Endothelial cell of umbilical vein (primary cell): ENCODE measurements around the gene RNF145.

ENCODE experiments used
- CTCF ChIP-seq, 2 donors: IDR thresholded peaks; 1 replicate in 1 of 2; 2 replicates in 1 of 2; pipeline ENCODE4 v1.5.1; 2011; ENCODE audit warnings: low read length in 2 of 2, mild to moderate bottlenecking in 2 of 2, moderate library complexity in 2 of 2, control low read depth in 1 of 2, inconsistent platforms in 1 of 2, low read depth in 1 of 2; ENCODE audit not compliant: insufficient read depth in 1 of 2; ENCODE audit errors: extremely low read depth in 1 of 2
- EZH2 ChIP-seq: IDR thresholded peaks from 2 replicates; pipeline ENCODE4 v1.6.1; 2012; ENCODE audit warnings: borderline replicate concordance, low read depth, mild to moderate bottlenecking, moderate library complexity, low read length, inconsistent platforms; ENCODE audit not compliant: severe bottlenecking
- FOS ChIP-seq: IDR thresholded peaks from 2 replicates; pipeline ENCODE4 v1.6.1; 2011; ENCODE audit warnings: mild to moderate bottlenecking, low read length, moderate library complexity, borderline replicate concordance; ENCODE audit not compliant: insufficient read depth
- GATA2 ChIP-seq: IDR thresholded peaks from 2 replicates; pipeline ENCODE4 v1.7.0; 2011; ENCODE audit warnings: low read depth, mild to moderate bottlenecking, moderate library complexity, mixed read lengths, low read length; ENCODE audit not compliant: insufficient read length, insufficient read depth
- JUN ChIP-seq: IDR thresholded peaks from 2 replicates; pipeline ENCODE4 v1.6.1; 2011; ENCODE audit warnings: borderline replicate concordance, low read depth; ENCODE audit not compliant: insufficient read length, insufficient read depth
- MAX ChIP-seq: IDR thresholded peaks from 2 replicates; pipeline ENCODE4 v1.6.1; 2011; ENCODE audit not compliant: insufficient read depth, insufficient read length
- POLR2A ChIP-seq: IDR thresholded peaks from 2 replicates; pipeline ENCODE4 v1.6.1; 2012; ENCODE audit warnings: low read depth, mild to moderate bottlenecking, control low read depth, low read length
- POLR2AphosphoS5 ChIP-seq: IDR thresholded peaks from 2 replicates; pipeline ENCODE4 v1.6.1; 2012; ENCODE audit warnings: low read depth, mild to moderate bottlenecking, control low read depth, low read length, moderate library complexity; ENCODE audit not compliant: insufficient read depth

- no peak for TF ChIP-seq CTCF (IDR thresholded peaks at IDR 0.05; ENCODE audit: extremely low read depth in 1 of 2, insufficient read depth in 1 of 2, low read depth in 1 of 2, low read length in 2 of 2)
- no peak for TF ChIP-seq GATA2
- no peak for TF ChIP-seq POLR2A
- no peak for TF ChIP-seq MAX
- TF ChIP-seq EZH2: no peak
- TF ChIP-seq POLR2AphosphoS5: no peak
- TF ChIP-seq FOS: no peak
- no peak for TF ChIP-seq JUN
These were observed 78.5 kb downstream of the RNF145 start for GRCh38 chr5:159130871-159131270.
